ENCODE results near the gene DPCD. TPM values are rescaled to one million over a fixed set of nuclear protein-coding genes. Genes with fewer than 3 reads are reported as not detected.

Gene DPCD
- total RNA-seq, 2 donors from 2014 or later, result 33.3 to 52.0 TPM

GRCh38 chr10:101646364-101646763 is 58.2 kb downstream of the DPCD start:
- H3K27ac Mint-ChIP-seq, result no peak overlapping the region
- H3K9me3 ChIP-seq (ENCODE audit: control insufficient read depth, low read length), result no peaks in the 10 kb centered on the region
- no peak for DNase-seq
- peaks cover 11% of the 10 kb centered on the region for H3K4me1 ChIP-seq (ENCODE audit: control insufficient read depth, insufficient read depth, low read length)
- H3K27me3 ChIP-seq (ENCODE audit: control insufficient read depth, insufficient read depth, low read length, poor library complexity, severe bottlenecking), result no peaks in the 10 kb centered on the region
- H3K9me3 Mint-ChIP-seq, result no peaks in the 10 kb centered on the region
- no peaks in the 10 kb centered on the region for H3K27me3 Mint-ChIP-seq (ENCODE audit: insufficient read depth)
- no peak overlapping the region for H3K27ac ChIP-seq (ENCODE audit: low read depth, low read length)
- peaks cover 34% of the 10 kb centered on the region for H3K4me1 Mint-ChIP-seq
- no peak overlapping the region for H3K9ac ChIP-seq (ENCODE audit: extremely low read depth, low read length, poor library complexity, severe bottlenecking)
- no peak overlapping the region for H3K4me3 Mint-ChIP-seq
- no peak overlapping the region for H3K4me3 ChIP-seq (ENCODE audit: low read length)
- TF ChIP-seq CTCF (conservative IDR thresholded peaks at IDR 0.05), result no peak
- H3K36me3 Mint-ChIP-seq (ENCODE audit: low read depth), result peaks cover 28% of the 10 kb centered on the region
- peaks cover 20% of the 10 kb centered on the region for H3K36me3 ChIP-seq (ENCODE audit: control insufficient read depth, insufficient read depth, low read length)
- WGBS, 2 experiments (ENCODE audit: insufficient coverage in 1 of 2, insufficient read length in 1 of 2), result 96 to 97% methylated on average over 5 to 6 of the region's 6 CpGs

- DNase-seq, result no peak
- Mint-ChIP-seq H3K27me3 (ENCODE audit: insufficient read depth) (no peaks in the 10 kb centered on the region), H3K27ac (no peak overlapping the region), H3K4me3 (no peak overlapping the region), H3K9me3 (no peaks in the 10 kb centered on the region), H3K36me3 (ENCODE audit: low read depth) (peaks cover 28% of the 10 kb centered on the region), H3K4me1 (peaks cover 34% of the 10 kb centered on the region)
- Histone ChIP-seq H3K36me3 (ENCODE audit: control insufficient read depth, insufficient read depth, low read length) (peaks cover 20% of the 10 kb centered on the region), H3K9ac (ENCODE audit: extremely low read depth, low read length, poor library complexity, severe bottlenecking) (no peak overlapping the region), H3K27ac (ENCODE audit: low read depth, low read length) (no peak overlapping the region), H3K4me3 (ENCODE audit: low read length) (no peak overlapping the region), H3K4me1 (ENCODE audit: control insufficient read depth, insufficient read depth, low read length) (peaks cover 11% of the 10 kb centered on the region), H3K9me3 (ENCODE audit: control insufficient read depth, low read length) (no peaks in the 10 kb centered on the region), H3K27me3 (ENCODE audit: control insufficient read depth, insufficient read depth, low read length, poor library complexity, severe bottlenecking) (no peaks in the 10 kb centered on the region)
- WGBS, 2 experiments (ENCODE audit: insufficient coverage in 1 of 2, insufficient read length in 1 of 2), result 89 to 100% methylated on average over 1 to 2 of the region's 2 CpGs
- TF ChIP-seq CTCF (conservative IDR thresholded peaks at IDR 0.05), result no peak
These were observed 59.1 kb downstream of the DPCD start for GRCh38 chr10:101647255-101647654.

- H3K4me3 Mint-ChIP-seq, result no peak overlapping the region
- peaks cover 17% of the 10 kb centered on the region for H3K36me3 ChIP-seq (ENCODE audit: control insufficient read depth, insufficient read depth, low read length)
- peaks cover 12% of the 10 kb centered on the region for H3K4me1 Mint-ChIP-seq
- no peak for DNase-seq
- H3K36me3 Mint-ChIP-seq (ENCODE audit: low read depth), result peaks cover 28% of the 10 kb centered on the region
- no peak overlapping the region for H3K27ac ChIP-seq (ENCODE audit: low read depth, low read length)
- H3K9ac ChIP-seq (ENCODE audit: extremely low read depth, low read length, poor library complexity, severe bottlenecking), result no peak overlapping the region
- no peaks in the 10 kb centered on the region for H3K27me3 ChIP-seq (ENCODE audit: control insufficient read depth, insufficient read depth, low read length, poor library complexity, severe bottlenecking)
- H3K9me3 ChIP-seq (ENCODE audit: control insufficient read depth, low read length), result no peaks in the 10 kb centered on the region
- TF ChIP-seq CTCF (conservative IDR thresholded peaks at IDR 0.05), result no peak
- no peaks in the 10 kb centered on the region for H3K27me3 Mint-ChIP-seq (ENCODE audit: insufficient read depth)
- WGBS, 2 experiments (ENCODE audit: insufficient coverage in 1 of 2, insufficient read length in 1 of 2), result 94 to 96% methylated on average over 4 to 5 of the region's 5 CpGs
- H3K4me1 ChIP-seq (ENCODE audit: control insufficient read depth, insufficient read depth, low read length), result peaks cover 3% of the 10 kb centered on the region
- H3K27ac Mint-ChIP-seq, result no peak overlapping the region
- H3K4me3 ChIP-seq (ENCODE audit: low read length), result no peak overlapping the region
- no peaks in the 10 kb centered on the region for H3K9me3 Mint-ChIP-seq
These were observed 61.5 kb downstream of the DPCD start for GRCh38 chr10:101649525-101650085.

All from endodermal cell (in vitro differentiated cells).